HepG2 (cell line): ENCODE measurements around the gene ELAC2.

Experiments
- CTCF ChIP-seq: sonication (generic); formaldehyde crosslinking; IDR thresholded peaks from 2 replicates; pipeline ENCODE4 v1.5.0; 2020; ENCODE audit warnings: mild to moderate bottlenecking, missing genetic modification reagents, moderate library complexity
- MAX ChIP-seq: IDR thresholded peaks from 2 replicates; pipeline ENCODE4 v1.6.1; 2012; ENCODE audit warnings: inconsistent platforms
- SRSF1 ChIP-seq: fragments of 200-400 bp; formaldehyde crosslinking; optimal IDR thresholded peaks from 2 replicates; pipeline ENCODE3; 2017; ENCODE audit warnings: mild to moderate bottlenecking, low read depth, low read length, moderate library complexity
- TF ChIP-seq, protein P1 (sequence below): sonication (generic); IDR thresholded peaks from 2 replicates; pipeline ENCODE4 v1.6.1; 2016; ENCODE audit warnings: low read depth, borderline replicate concordance

GRCh38 chr17:13047011-13047606, 29.3 kb upstream of the ELAC2 start:
- TF ChIP-seq CTCF (CRISPR knock-in tag): no peak
- TF ChIP-seq MAX: no peak
- TF ChIP-seq, protein P1, sequence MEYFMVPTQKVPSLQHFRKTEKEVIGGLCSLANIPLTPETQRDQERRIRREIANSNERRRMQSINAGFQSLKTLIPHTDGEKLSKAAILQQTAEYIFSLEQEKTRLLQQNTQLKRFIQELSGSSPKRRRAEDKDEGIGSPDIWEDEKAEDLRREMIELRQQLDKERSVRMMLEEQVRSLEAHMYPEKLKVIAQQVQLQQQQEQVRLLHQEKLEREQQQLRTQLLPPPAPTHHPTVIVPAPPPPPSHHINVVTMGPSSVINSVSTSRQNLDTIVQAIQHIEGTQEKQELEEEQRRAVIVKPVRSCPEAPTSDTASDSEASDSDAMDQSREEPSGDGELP: no peak
- TF ChIP-seq SRSF1: no peak
